Gastrocnemius medialis (tissue), 4 donors: Measurements from ENCODE around the gene EPB41L5.

Source experiments
- CTCF ChIP-seq, 5 experiments: fragments of 450-650 bp in 3 of 5; fragments of 200-600 bp in 2 of 5; sonication (generic) in 2 of 5; IDR thresholded peaks in 4 of 5; conservative IDR thresholded peaks in 1 of 5; 1 replicate in 4 of 5; 2 replicates in 1 of 5; pipeline ENCODE4 v1.5.1; 2016 to 2019; ENCODE audit warnings: antibody characterized with exemption in 5 of 5, mild to moderate bottlenecking in 3 of 5, moderate library complexity in 3 of 5
- POLR2A ChIP-seq, 2 donors: fragments of 450-650 bp; IDR thresholded peaks; one replicate each; pipeline ENCODE4 v1.6.1; 2017; ENCODE audit warnings: antibody characterized with exemption in 2 of 2, mild to moderate bottlenecking in 2 of 2, moderate library complexity in 2 of 2

- TF ChIP-seq CTCF (IDR thresholded peaks at IDR 0.05 in 4 of 5, conservative IDR thresholded peaks at IDR 0.05 in 1 of 5): peak in 4 of 5 experiments; percentile 31 to 45 (median 38)
- no peak for TF ChIP-seq POLR2A (IDR thresholded peaks at IDR 0.05)
Observed at GRCh38 chr2:120109186-120110061, 96.5 kb downstream of the EPB41L5 start.
